GM12873 (cell line): Measurements from ENCODE around the gene MOXD1.

Source experiments
- TF ChIP-seq, protein P1 (sequence below): IDR thresholded peaks from 2 replicates; pipeline ENCODE4 v1.5.1; 2012; ENCODE audit warnings: low read depth, mild to moderate bottlenecking, moderate library complexity, low read length, control low read depth; ENCODE audit not compliant: insufficient read depth; ENCODE audit errors: missing control alignments

Gene MOXD1

DNA sequence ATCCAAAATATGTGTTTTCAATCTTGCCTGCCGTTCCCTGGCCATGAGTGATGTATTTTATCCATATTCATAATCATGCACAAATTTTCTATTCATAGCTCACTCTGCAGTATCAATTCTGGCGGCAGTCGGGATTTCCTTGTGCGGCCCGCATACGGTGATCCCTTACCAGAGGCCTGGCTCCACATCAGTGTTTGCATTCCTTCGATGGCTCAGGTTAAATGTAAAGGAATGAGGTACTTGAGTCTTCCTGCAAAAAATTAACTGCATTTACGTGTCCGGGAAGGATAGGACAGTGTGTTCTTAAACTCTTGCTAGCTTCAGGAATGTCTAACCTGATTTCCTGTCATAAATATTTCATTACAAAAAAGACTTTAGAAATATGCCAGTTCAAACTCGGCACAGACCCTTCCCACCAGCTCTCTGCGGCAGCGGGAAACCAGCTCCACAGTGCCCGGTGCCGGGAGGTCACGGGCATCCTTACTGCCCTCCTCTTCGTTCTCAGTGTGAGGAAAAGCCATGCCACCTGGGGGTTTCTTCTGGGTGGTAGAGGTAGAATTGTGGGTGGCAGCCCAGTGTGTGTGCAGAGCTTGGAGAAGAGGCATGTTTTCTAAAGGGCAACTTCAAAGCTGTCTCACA lies 154.5 kb downstream of the MOXD1 start:
- TF ChIP-seq, protein P1, sequence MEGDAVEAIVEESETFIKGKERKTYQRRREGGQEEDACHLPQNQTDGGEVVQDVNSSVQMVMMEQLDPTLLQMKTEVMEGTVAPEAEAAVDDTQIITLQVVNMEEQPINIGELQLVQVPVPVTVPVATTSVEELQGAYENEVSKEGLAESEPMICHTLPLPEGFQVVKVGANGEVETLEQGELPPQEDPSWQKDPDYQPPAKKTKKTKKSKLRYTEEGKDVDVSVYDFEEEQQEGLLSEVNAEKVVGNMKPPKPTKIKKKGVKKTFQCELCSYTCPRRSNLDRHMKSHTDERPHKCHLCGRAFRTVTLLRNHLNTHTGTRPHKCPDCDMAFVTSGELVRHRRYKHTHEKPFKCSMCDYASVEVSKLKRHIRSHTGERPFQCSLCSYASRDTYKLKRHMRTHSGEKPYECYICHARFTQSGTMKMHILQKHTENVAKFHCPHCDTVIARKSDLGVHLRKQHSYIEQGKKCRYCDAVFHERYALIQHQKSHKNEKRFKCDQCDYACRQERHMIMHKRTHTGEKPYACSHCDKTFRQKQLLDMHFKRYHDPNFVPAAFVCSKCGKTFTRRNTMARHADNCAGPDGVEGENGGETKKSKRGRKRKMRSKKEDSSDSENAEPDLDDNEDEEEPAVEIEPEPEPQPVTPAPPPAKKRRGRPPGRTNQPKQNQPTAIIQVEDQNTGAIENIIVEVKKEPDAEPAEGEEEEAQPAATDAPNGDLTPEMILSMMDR, result no peak

DNA sequence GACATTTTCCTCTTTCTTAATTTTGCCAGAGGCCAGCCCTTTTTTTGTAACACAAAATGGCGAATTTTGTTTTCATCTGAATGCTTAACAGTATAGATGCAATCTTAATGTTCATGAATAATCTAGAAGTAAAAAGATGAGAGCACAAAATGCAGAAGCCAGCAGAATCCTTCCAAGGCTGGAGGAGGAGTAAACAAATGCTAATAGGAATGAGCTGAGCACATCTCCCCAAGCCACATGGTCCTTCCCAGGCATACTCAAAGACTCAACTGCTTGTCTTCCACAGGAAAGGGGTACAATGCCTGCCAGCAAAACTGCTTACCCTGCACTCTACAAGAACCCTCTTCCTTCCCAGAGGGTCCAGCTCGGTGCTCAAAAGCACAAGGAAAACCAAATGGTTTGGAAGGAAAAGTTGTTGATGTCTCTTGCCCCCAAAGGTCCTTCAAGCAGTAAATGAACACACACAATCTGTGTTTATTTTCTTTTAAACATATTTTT lies 155.1 kb downstream of the MOXD1 start:
- TF ChIP-seq, protein P1, result no peak
